Neural cell (in vitro differentiated cells): ENCODE data around the gene PLA2G12B.
"Not testable (repeated sequence)": the region's sequence is repeated elsewhere in the genome, so short reads cannot be mapped to it uniquely, and the experiment has no call there.

Source experiments
- EZH2 ChIP-seq: fragments of 200-600, 300-800 bp; shearing (Covaris generic), sonication (generic); IDR thresholded peaks from 2 replicates; pipeline ENCODE4 v1.6.1; 2014; ENCODE audit warnings: antibody characterized with exemption, low read length, borderline replicate concordance, mild to moderate bottlenecking; ENCODE audit not compliant: insufficient read depth, poor library complexity, severe bottlenecking
- POLR2AphosphoS5 ChIP-seq: IDR thresholded peaks from 2 replicates; pipeline ENCODE4 v1.6.1; 2012
- RAD21 ChIP-seq: fragments of 450-650 bp; conservative IDR thresholded peaks from 2 replicates; pipeline ENCODE4 v1.6.1; 2014; ENCODE audit warnings: antibody characterized with exemption, mild to moderate bottlenecking, moderate library complexity
- REST ChIP-seq: IDR thresholded peaks from 2 replicates; pipeline ENCODE4 v1.6.1; 2012; ENCODE audit warnings: borderline replicate concordance
- SMC3 ChIP-seq: fragments of 450-650 bp; conservative IDR thresholded peaks from 2 replicates; pipeline ENCODE4 v1.6.1; 2014; ENCODE audit warnings: antibody characterized with exemption, mild to moderate bottlenecking, moderate library complexity; ENCODE audit not compliant: poor library complexity
- TAF1 ChIP-seq: IDR thresholded peaks from 2 replicates; pipeline ENCODE4 v1.6.1; 2012; ENCODE audit warnings: low read depth
- TF ChIP-seq, protein P1 (sequence below): fragments of 450-650 bp; IDR thresholded peaks from 2 replicates; pipeline ENCODE4 v1.5.1; 2014; ENCODE audit warnings: antibody characterized with exemption, mild to moderate bottlenecking, moderate library complexity; ENCODE audit not compliant: poor library complexity, severe bottlenecking

GRCh38 chr10:72917803-72918332, 36.7 kb downstream of the PLA2G12B start:
- not testable (repeated sequence) for TF ChIP-seq RAD21, SMC3, POLR2AphosphoS5, TAF1, REST, EZH2
- TF ChIP-seq, protein P1, sequence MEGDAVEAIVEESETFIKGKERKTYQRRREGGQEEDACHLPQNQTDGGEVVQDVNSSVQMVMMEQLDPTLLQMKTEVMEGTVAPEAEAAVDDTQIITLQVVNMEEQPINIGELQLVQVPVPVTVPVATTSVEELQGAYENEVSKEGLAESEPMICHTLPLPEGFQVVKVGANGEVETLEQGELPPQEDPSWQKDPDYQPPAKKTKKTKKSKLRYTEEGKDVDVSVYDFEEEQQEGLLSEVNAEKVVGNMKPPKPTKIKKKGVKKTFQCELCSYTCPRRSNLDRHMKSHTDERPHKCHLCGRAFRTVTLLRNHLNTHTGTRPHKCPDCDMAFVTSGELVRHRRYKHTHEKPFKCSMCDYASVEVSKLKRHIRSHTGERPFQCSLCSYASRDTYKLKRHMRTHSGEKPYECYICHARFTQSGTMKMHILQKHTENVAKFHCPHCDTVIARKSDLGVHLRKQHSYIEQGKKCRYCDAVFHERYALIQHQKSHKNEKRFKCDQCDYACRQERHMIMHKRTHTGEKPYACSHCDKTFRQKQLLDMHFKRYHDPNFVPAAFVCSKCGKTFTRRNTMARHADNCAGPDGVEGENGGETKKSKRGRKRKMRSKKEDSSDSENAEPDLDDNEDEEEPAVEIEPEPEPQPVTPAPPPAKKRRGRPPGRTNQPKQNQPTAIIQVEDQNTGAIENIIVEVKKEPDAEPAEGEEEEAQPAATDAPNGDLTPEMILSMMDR: not testable (repeated sequence)
